ENCODE measurements around the gene TTC8. TPM values are rescaled to one million over a fixed set of nuclear protein-coding genes. Genes with fewer than 3 reads are reported as not detected.

The TTC8 gene
- total and polyA plus RNA-seq, 4 donors = 27.2 to 42.4 (median 32.7) TPM

- Histone ChIP-seq H3K36me3 (ENCODE audit: control insufficient read depth, insufficient read depth, low read length) (no peaks in the 10 kb centered on the region), H3K9me3 (ENCODE audit: control insufficient read depth, insufficient read depth, low read length) (peaks cover 2% of the 10 kb centered on the region), H3K27me3 (ENCODE audit: control insufficient read depth, insufficient read depth, low read length) (no peaks in the 10 kb centered on the region), H3K4me1 (ENCODE audit: control insufficient read depth, insufficient read depth, low read length) (no peaks in the 10 kb centered on the region), H3K4me3 (ENCODE audit: low read depth, low read length) (no peak overlapping the region), H3K27ac (ENCODE audit: low read depth, low read length) (no peak overlapping the region)
- WGBS (ENCODE audit: insufficient coverage) = 84% methylated on average over 5 of the region's 5 CpGs
- DNase-seq (ENCODE audit: low read depth in 4 of 6, low spot score in 6 of 6) = no peak
These were observed 80.4 kb downstream of the TTC8 start for GRCh38 chr14:88904864-88905263.

DNA sequence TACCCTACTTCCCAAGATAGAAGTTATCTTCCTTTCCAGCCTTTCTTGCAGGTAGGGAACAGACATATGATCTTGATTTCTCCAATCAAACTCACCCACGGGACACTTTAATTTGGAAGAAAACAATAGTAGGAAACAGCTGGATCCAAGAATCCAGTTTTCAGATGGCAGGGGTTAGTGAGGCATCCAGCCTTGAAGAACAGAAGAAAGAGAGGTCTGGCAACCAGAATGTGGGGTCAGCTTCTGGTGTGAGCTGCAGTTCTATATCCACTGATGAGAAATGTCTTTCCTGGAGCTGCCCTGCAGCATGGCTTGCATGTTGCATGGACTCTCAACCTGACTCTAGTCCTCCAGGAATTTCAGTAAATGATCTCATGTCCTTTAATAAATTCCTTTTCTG, 83.8 kb downstream of the TTC8 start:
- no peaks in the 10 kb centered on the region for H3K36me3 ChIP-seq (ENCODE audit: control insufficient read depth, insufficient read depth, low read length)
- DNase-seq (ENCODE audit: low read depth in 4 of 6, low spot score in 6 of 6) = no peak
- no peaks in the 10 kb centered on the region for H3K27me3 ChIP-seq (ENCODE audit: control insufficient read depth, insufficient read depth, low read length)
- H3K4me3 ChIP-seq (ENCODE audit: low read depth, low read length) = no peak overlapping the region
- H3K27ac ChIP-seq (ENCODE audit: low read depth, low read length) = no peak overlapping the region
- H3K4me1 ChIP-seq (ENCODE audit: control insufficient read depth, insufficient read depth, low read length) = no peaks in the 10 kb centered on the region
- no CpG with 5 or more reads among the region's 1 CpG for WGBS (ENCODE audit: insufficient coverage)
- H3K9me3 ChIP-seq (ENCODE audit: control insufficient read depth, insufficient read depth, low read length) = peaks cover 2% of the 10 kb centered on the region

DNA sequence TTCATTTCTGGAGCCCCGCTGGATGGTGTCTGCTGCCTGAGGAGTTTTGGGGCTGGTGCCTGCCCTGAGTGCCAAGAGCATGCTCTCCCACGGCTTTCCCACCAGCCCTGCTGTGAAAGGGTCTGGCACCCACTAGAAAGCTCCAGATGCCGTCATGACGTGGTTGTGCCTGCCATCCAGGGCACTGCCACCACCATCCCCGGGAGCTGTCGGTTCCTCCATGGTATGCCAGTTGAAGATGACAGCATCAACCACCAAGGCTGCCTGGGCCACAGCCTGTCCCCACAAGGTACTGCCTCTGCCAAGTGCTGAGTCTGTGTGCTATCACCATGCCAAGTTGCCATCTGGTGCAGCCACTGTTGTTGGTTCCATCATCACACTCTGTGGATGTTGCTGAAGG, 85.9 kb downstream of the TTC8 start:
- no peak overlapping the region for H3K4me3 ChIP-seq (ENCODE audit: low read depth, low read length)
- 90% methylated on average over 6 of the region's 6 CpGs for WGBS (ENCODE audit: insufficient coverage)
- peak in 1 of 6 donors; percentile 18 for DNase-seq (ENCODE audit: low read depth in 4 of 6, low spot score in 6 of 6)
- H3K27ac ChIP-seq (ENCODE audit: low read depth, low read length) = no peak overlapping the region
- peaks cover 2% of the 10 kb centered on the region for H3K9me3 ChIP-seq (ENCODE audit: control insufficient read depth, insufficient read depth, low read length)
- no peaks in the 10 kb centered on the region for H3K27me3 ChIP-seq (ENCODE audit: control insufficient read depth, insufficient read depth, low read length)
- no peaks in the 10 kb centered on the region for H3K4me1 ChIP-seq (ENCODE audit: control insufficient read depth, insufficient read depth, low read length)
- H3K36me3 ChIP-seq (ENCODE audit: control insufficient read depth, insufficient read depth, low read length) = no peaks in the 10 kb centered on the region

DNA sequence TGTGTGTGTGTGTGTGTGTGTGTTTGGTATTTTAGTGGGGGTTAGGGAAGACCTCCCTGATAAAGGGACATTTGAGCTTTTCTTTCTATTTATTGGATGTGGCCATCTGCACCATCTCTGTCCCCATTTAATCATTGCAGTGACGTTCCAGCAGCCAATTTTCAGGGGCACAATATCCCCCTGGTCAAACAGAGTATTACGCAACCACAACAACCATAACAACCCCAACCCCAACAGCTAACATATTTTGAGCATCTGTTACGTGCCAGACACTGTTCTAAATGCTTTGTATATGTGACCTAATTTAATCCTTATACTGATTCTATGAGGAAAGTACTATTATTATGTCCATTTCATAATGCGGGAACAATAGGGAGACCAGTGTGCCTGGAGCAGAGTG, 87.4 kb downstream of the TTC8 start:
- no peaks in the 10 kb centered on the region for H3K9me3 ChIP-seq (ENCODE audit: control insufficient read depth, insufficient read depth, low read length)
- WGBS (ENCODE audit: insufficient coverage) = no CpG with 5 or more reads among the region's 4 CpGs
- H3K27me3 ChIP-seq (ENCODE audit: control insufficient read depth, insufficient read depth, low read length) = no peaks in the 10 kb centered on the region

GRCh38 chr14:88914956-88915355, 90.5 kb downstream of the TTC8 start:
- no peaks in the 10 kb centered on the region for H3K9me3 ChIP-seq (ENCODE audit: control insufficient read depth, insufficient read depth, low read length)
- no peaks in the 10 kb centered on the region for H3K36me3 ChIP-seq (ENCODE audit: control insufficient read depth, insufficient read depth, low read length)
- no peaks in the 10 kb centered on the region for H3K4me1 ChIP-seq (ENCODE audit: control insufficient read depth, insufficient read depth, low read length)
- H3K27ac ChIP-seq (ENCODE audit: low read depth, low read length) = no peak overlapping the region
- WGBS (ENCODE audit: insufficient coverage) = 85% methylated on average over 2 of the region's 4 CpGs
- no peak overlapping the region for H3K4me3 ChIP-seq (ENCODE audit: low read depth, low read length)
- DNase-seq (ENCODE audit: low read depth in 4 of 6, low spot score in 6 of 6) = no peak
- H3K27me3 ChIP-seq (ENCODE audit: control insufficient read depth, insufficient read depth, low read length) = no peaks in the 10 kb centered on the region

More for the DNA sequence above, 87.4 kb downstream of the TTC8 start:
- H3K4me3 ChIP-seq (ENCODE audit: low read depth, low read length) = no peak overlapping the region
- DNase-seq (ENCODE audit: low read depth in 4 of 6, low spot score in 6 of 6) = no peak
- no peaks in the 10 kb centered on the region for H3K4me1 ChIP-seq (ENCODE audit: control insufficient read depth, insufficient read depth, low read length)
- no peak overlapping the region for H3K27ac ChIP-seq (ENCODE audit: low read depth, low read length)
- no peaks in the 10 kb centered on the region for H3K36me3 ChIP-seq (ENCODE audit: control insufficient read depth, insufficient read depth, low read length)

GRCh38 chr14:88919502-88919901, 95.1 kb downstream of the TTC8 start:
- Histone ChIP-seq H3K27me3 (ENCODE audit: control insufficient read depth, insufficient read depth, low read length) (no peaks in the 10 kb centered on the region), H3K27ac (ENCODE audit: low read depth, low read length) (no peak overlapping the region), H3K4me3 (ENCODE audit: low read depth, low read length) (no peak overlapping the region), H3K9me3 (ENCODE audit: control insufficient read depth, insufficient read depth, low read length) (peaks cover under 1% of the 10 kb centered on the region), H3K36me3 (ENCODE audit: control insufficient read depth, insufficient read depth, low read length) (no peaks in the 10 kb centered on the region), H3K4me1 (ENCODE audit: control insufficient read depth, insufficient read depth, low read length) (no peaks in the 10 kb centered on the region)
- WGBS (ENCODE audit: insufficient coverage) = 100% methylated on average over 3 of the region's 3 CpGs
- no peak for DNase-seq (ENCODE audit: low read depth in 4 of 6, low spot score in 6 of 6)

Small RNA genes lying within 50 kb of the gene (small RNA-seq; reads per million reads assigned to genes)
- gene RF00019 (ENCODE audit: low replicate concordance) (not detected), gene RNU4-92P (ENCODE audit: low replicate concordance) (not detected)

Other genes starting within 250 kb of the TTC8 start
- 10 to 100 TPM in 1 of 2 donors, 1 to 10 TPM in 1; 7.9 to 16.1 TPM for gene EML5, start 31.7 kb upstream of the TTC8 start, total RNA-seq
- 1 to 10 TPM; 5.2 to 7.1 TPM for gene EML5, start 31.7 kb upstream of the TTC8 start, polyA plus RNA-seq (ENCODE audit: insufficient read length in 2 of 2)

Measured in spinal cord (tissue), 10 donors.